ENCODE results near the gene THEM4.

Gene THEM4

GRCh38 chr1:151952811-151953210, 43.5 kb upstream of the THEM4 start:
- no peak overlapping the region for H4K12ac ChIP-seq (ENCODE audit: low read depth, low read length)
- H2AFZ ChIP-seq (ENCODE audit: insufficient read depth, low read length, poor library complexity): no peak overlapping the region
- H3K23ac ChIP-seq (ENCODE audit: low read length): no peak overlapping the region
- H3K27ac ChIP-seq (ENCODE audit: low read depth, low read length): no peak overlapping the region
- no peak for DNase-seq
- H3K9ac ChIP-seq (ENCODE audit: low read length): no peak overlapping the region
- H4K91ac ChIP-seq (ENCODE audit: low read depth, low read length): no peak overlapping the region
- H2BK5ac ChIP-seq (ENCODE audit: low read depth, low read length, poor library complexity): no peak overlapping the region
- no peak overlapping the region for H3K14ac ChIP-seq (ENCODE audit: low read length)
- peaks cover 2% of the 10 kb centered on the region for H3K9me3 ChIP-seq (ENCODE audit: insufficient read depth, low read depth, low read length)
- no CpG with 5 or more reads among the region's 1 CpG for WGBS (ENCODE audit: extremely low coverage, insufficient coverage, insufficient read length)
- H3K4ac ChIP-seq (ENCODE audit: low read depth, low read length): no peak overlapping the region
- no peaks in the 10 kb centered on the region for H3K36me3 ChIP-seq (ENCODE audit: control insufficient read depth in 1 of 2, insufficient read depth in 2 of 2, low read length in 2 of 2)
- no peak overlapping the region for H3K4me3 ChIP-seq (ENCODE audit: low read depth, low read length)
- H2BK120ac ChIP-seq (ENCODE audit: insufficient read depth, low read length, poor library complexity): no peak overlapping the region
- no peak overlapping the region for H3K18ac ChIP-seq (ENCODE audit: low read length)
- H3K79me1 ChIP-seq (ENCODE audit: low read length): no peaks in the 10 kb centered on the region
- H3K4me2 ChIP-seq (ENCODE audit: low read length): no peak overlapping the region
- H3K27me3 ChIP-seq (ENCODE audit: insufficient read depth, low read length): no peaks in the 10 kb centered on the region
- no peak overlapping the region for H2AK5ac ChIP-seq (ENCODE audit: low read length)
- H2BK12ac ChIP-seq (ENCODE audit: low read length): no peak overlapping the region
- H3K4me1 ChIP-seq (ENCODE audit: control insufficient read depth in 1 of 2, insufficient read depth in 2 of 2, low read length in 2 of 2): no peaks in the 10 kb centered on the region
- H3K79me2 ChIP-seq (ENCODE audit: control insufficient read depth, insufficient read depth, low read length, poor library complexity): no peaks in the 10 kb centered on the region
- no peak overlapping the region for H4K8ac ChIP-seq (ENCODE audit: low read depth, low read length)

- Histone ChIP-seq H4K91ac (ENCODE audit: low read depth, low read length) (no peak overlapping the region), H3K79me2 (ENCODE audit: control insufficient read depth, insufficient read depth, low read length, poor library complexity) (no peaks in the 10 kb centered on the region), H3K4me1 (ENCODE audit: control insufficient read depth in 1 of 2, insufficient read depth in 2 of 2, low read length in 2 of 2) (no peaks in the 10 kb centered on the region), H3K14ac (ENCODE audit: low read length) (no peak overlapping the region), H2BK5ac (ENCODE audit: low read depth, low read length, poor library complexity) (no peak overlapping the region), H3K36me3 (ENCODE audit: control insufficient read depth in 1 of 2, insufficient read depth in 2 of 2, low read length in 2 of 2) (no peaks in the 10 kb centered on the region), H3K18ac (ENCODE audit: low read length) (no peak overlapping the region), H3K4me3 (ENCODE audit: low read depth, low read length) (no peak overlapping the region), H3K9me3 (ENCODE audit: insufficient read depth, low read depth, low read length) (peaks cover 2% of the 10 kb centered on the region), H3K4ac (ENCODE audit: low read depth, low read length) (no peak overlapping the region), H2BK120ac (ENCODE audit: insufficient read depth, low read length, poor library complexity) (no peak overlapping the region), H3K27me3 (ENCODE audit: insufficient read depth, low read length) (no peaks in the 10 kb centered on the region), H3K23ac (ENCODE audit: low read length) (no peak overlapping the region), H4K12ac (ENCODE audit: low read depth, low read length) (no peak overlapping the region), H3K9ac (ENCODE audit: low read length) (no peak overlapping the region), H3K27ac (ENCODE audit: low read depth, low read length) (no peak overlapping the region), H3K79me1 (ENCODE audit: low read length) (no peaks in the 10 kb centered on the region), H2AK5ac (ENCODE audit: low read length) (no peak overlapping the region), H2AFZ (ENCODE audit: insufficient read depth, low read length, poor library complexity) (no peak overlapping the region), H4K8ac (ENCODE audit: low read depth, low read length) (no peak overlapping the region), H3K4me2 (ENCODE audit: low read length) (no peak overlapping the region), H2BK12ac (ENCODE audit: low read length) (no peak overlapping the region)
- no peak for DNase-seq
- no CpG with 5 or more reads among the region's 18 CpGs for WGBS (ENCODE audit: extremely low coverage, insufficient coverage, insufficient read length)
Observed at GRCh38 chr1:151949371-151950193, 40.3 kb upstream of the THEM4 start.

- no peak overlapping the region for H3K14ac ChIP-seq (ENCODE audit: low read length)
- no peaks in the 10 kb centered on the region for H3K79me1 ChIP-seq (ENCODE audit: low read length)
- no peaks in the 10 kb centered on the region for H3K27me3 ChIP-seq (ENCODE audit: insufficient read depth, low read length)
- H4K8ac ChIP-seq (ENCODE audit: low read depth, low read length): no peak overlapping the region
- no peak overlapping the region for H3K4ac ChIP-seq (ENCODE audit: low read depth, low read length)
- H3K36me3 ChIP-seq (ENCODE audit: control insufficient read depth in 1 of 2, insufficient read depth in 2 of 2, low read length in 2 of 2): no peaks in the 10 kb centered on the region
- H2BK120ac ChIP-seq (ENCODE audit: insufficient read depth, low read length, poor library complexity): no peak overlapping the region
- no peak overlapping the region for H3K18ac ChIP-seq (ENCODE audit: low read length)
- H3K23ac ChIP-seq (ENCODE audit: low read length): no peak overlapping the region
- peaks cover 2% of the 10 kb centered on the region for H3K9me3 ChIP-seq (ENCODE audit: insufficient read depth, low read depth, low read length)
- H4K12ac ChIP-seq (ENCODE audit: low read depth, low read length): no peak overlapping the region
- no peaks in the 10 kb centered on the region for H3K79me2 ChIP-seq (ENCODE audit: control insufficient read depth, insufficient read depth, low read length, poor library complexity)
- WGBS (ENCODE audit: extremely low coverage, insufficient coverage, insufficient read length): no CpG with 5 or more reads among the region's 1 CpG
- no peak overlapping the region for H2BK12ac ChIP-seq (ENCODE audit: low read length)
- H3K4me3 ChIP-seq (ENCODE audit: low read depth, low read length): no peak overlapping the region
- no peak overlapping the region for H3K4me2 ChIP-seq (ENCODE audit: low read length)
- no peak overlapping the region for H4K91ac ChIP-seq (ENCODE audit: low read depth, low read length)
- DNase-seq: no peak
- H2AK5ac ChIP-seq (ENCODE audit: low read length): no peak overlapping the region
- H3K9ac ChIP-seq (ENCODE audit: low read length): no peak overlapping the region
- no peaks in the 10 kb centered on the region for H3K4me1 ChIP-seq (ENCODE audit: control insufficient read depth in 1 of 2, insufficient read depth in 2 of 2, low read length in 2 of 2)
- H3K27ac ChIP-seq (ENCODE audit: low read depth, low read length): no peak overlapping the region
- H2AFZ ChIP-seq (ENCODE audit: insufficient read depth, low read length, poor library complexity): no peak overlapping the region
- no peak overlapping the region for H2BK5ac ChIP-seq (ENCODE audit: low read depth, low read length, poor library complexity)
Observed at GRCh38 chr1:151948506-151948905, 39.2 kb upstream of the THEM4 start.

- no peak overlapping the region for H3K14ac ChIP-seq (ENCODE audit: low read length)
- H2BK12ac ChIP-seq (ENCODE audit: low read length): no peak overlapping the region
- no peaks in the 10 kb centered on the region for H3K79me1 ChIP-seq (ENCODE audit: low read length)
- H3K4ac ChIP-seq (ENCODE audit: low read depth, low read length): no peak overlapping the region
- no peak overlapping the region for H2AK5ac ChIP-seq (ENCODE audit: low read length)
- no peak overlapping the region for H3K18ac ChIP-seq (ENCODE audit: low read length)
- H3K4me3 ChIP-seq (ENCODE audit: low read depth, low read length): no peak overlapping the region
- H3K79me2 ChIP-seq (ENCODE audit: control insufficient read depth, insufficient read depth, low read length, poor library complexity): no peaks in the 10 kb centered on the region
- no CpG with 5 or more reads among the region's 2 CpGs for WGBS (ENCODE audit: extremely low coverage, insufficient coverage, insufficient read length)
- H3K4me2 ChIP-seq (ENCODE audit: low read length): no peak overlapping the region
- H3K27me3 ChIP-seq (ENCODE audit: insufficient read depth, low read length): no peaks in the 10 kb centered on the region
- H2AFZ ChIP-seq (ENCODE audit: insufficient read depth, low read length, poor library complexity): no peak overlapping the region
- no peak overlapping the region for H3K9ac ChIP-seq (ENCODE audit: low read length)
- H4K91ac ChIP-seq (ENCODE audit: low read depth, low read length): no peak overlapping the region
- H4K12ac ChIP-seq (ENCODE audit: low read depth, low read length): no peak overlapping the region
- no peak overlapping the region for H3K23ac ChIP-seq (ENCODE audit: low read length)
- no peaks in the 10 kb centered on the region for H3K36me3 ChIP-seq (ENCODE audit: control insufficient read depth in 1 of 2, insufficient read depth in 2 of 2, low read length in 2 of 2)
- no peak overlapping the region for H4K8ac ChIP-seq (ENCODE audit: low read depth, low read length)
- DNase-seq: peak in 1 of 2 donors; percentile 35
- H2BK120ac ChIP-seq (ENCODE audit: insufficient read depth, low read length, poor library complexity): no peak overlapping the region
- H2BK5ac ChIP-seq (ENCODE audit: low read depth, low read length, poor library complexity): no peak overlapping the region
- H3K9me3 ChIP-seq (ENCODE audit: insufficient read depth, low read depth, low read length): peaks cover 2% of the 10 kb centered on the region
- no peaks in the 10 kb centered on the region for H3K4me1 ChIP-seq (ENCODE audit: control insufficient read depth in 1 of 2, insufficient read depth in 2 of 2, low read length in 2 of 2)
- no peak overlapping the region for H3K27ac ChIP-seq (ENCODE audit: low read depth, low read length)
Observed at GRCh38 chr1:151947140-151947539, 37.8 kb upstream of the THEM4 start.

Measured in trophoblast cell (in vitro differentiated cells and primary cell).